GM23338 (cell line): ENCODE data around the gene DEXI.
"Not testable (repeated sequence)": the region's sequence is repeated elsewhere in the genome, so short reads cannot be mapped to it uniquely, and the experiment has no call there.

Experiments used
- CREB1 ChIP-seq: fragments of 250-450 bp; sonication (Bioruptor Pico); IDR thresholded peaks from 2 replicates; pipeline ENCODE4 v1.5.0; 2020; ENCODE audit warnings: low read depth, mild to moderate bottlenecking, moderate library complexity
- EZH2 ChIP-seq: fragments of 200-600 bp; sonication (generic); IDR thresholded peaks from one replicate; pipeline ENCODE4 v1.8.0; 2017; ENCODE audit warnings: antibody characterized with exemption, mild to moderate bottlenecking, low read depth; ENCODE audit not compliant: unreplicated experiment
- EZH2phosphoT487 ChIP-seq: fragments of 200-600 bp; sonication (generic); IDR thresholded peaks from one replicate; pipeline ENCODE4 v1.8.1; 2018; ENCODE audit warnings: antibody characterized with exemption; ENCODE audit not compliant: unreplicated experiment
- JUNB ChIP-seq: IDR thresholded peaks from one replicate; pipeline ENCODE4 v1.6.1; 2016; ENCODE audit warnings: antibody characterized with exemption; ENCODE audit not compliant: unreplicated experiment
- NANOG ChIP-seq: IDR thresholded peaks from 2 replicates; pipeline ENCODE4 v1.6.1; 2016; ENCODE audit warnings: antibody characterized with exemption, borderline replicate concordance
- POLR2AphosphoS5 ChIP-seq: IDR thresholded peaks from 2 replicates; pipeline ENCODE4 v1.6.1; 2016; ENCODE audit warnings: antibody characterized with exemption, low read depth
- STAT1 ChIP-seq: IDR thresholded peaks from one replicate; pipeline ENCODE4 v1.6.1; 2016; ENCODE audit warnings: antibody characterized with exemption; ENCODE audit not compliant: unreplicated experiment
- ZNF114 ChIP-seq: fragments of 250-450 bp; sonication (Bioruptor Pico); IDR thresholded peaks from 2 replicates; pipeline ENCODE4 v1.5.0; 2020; ENCODE audit warnings: mild to moderate bottlenecking, moderate library complexity
- ZNF331 ChIP-seq: fragments of 250-450 bp; sonication (Bioruptor Pico); IDR thresholded peaks from 2 replicates; pipeline ENCODE4 v1.5.0; 2020; ENCODE audit warnings: low read depth, mild to moderate bottlenecking, moderate library complexity
- TF ChIP-seq, protein P1 (sequence below), 2 experiments: fragments of 200-600 bp in 1 of 2; sonication (generic) in 1 of 2; conservative IDR thresholded peaks; 2 replicates each; pipeline versions ENCODE4 v1.5.1 to v1.6.1; 2016 to 2017; ENCODE audit warnings: antibody characterized with exemption in 2 of 2, low read depth in 2 of 2, mild to moderate bottlenecking in 2 of 2, moderate library complexity in 1 of 2
- TF ChIP-seq, protein P2 (sequence below): IDR thresholded peaks from one replicate; pipeline ENCODE4 v1.6.1; 2018; ENCODE audit warnings: antibody characterized with exemption; ENCODE audit not compliant: unreplicated experiment
- TF ChIP-seq, protein P3 (sequence below): fragments of 250-450 bp; sonication (Bioruptor Pico); IDR thresholded peaks from 2 replicates; pipeline ENCODE4 v1.5.0; 2020; ENCODE audit warnings: mild to moderate bottlenecking, moderate library complexity
- TF ChIP-seq, protein P4 (sequence below): IDR thresholded peaks from 2 replicates; pipeline ENCODE4 v1.6.1; 2016; ENCODE audit warnings: antibody characterized with exemption

DNA sequence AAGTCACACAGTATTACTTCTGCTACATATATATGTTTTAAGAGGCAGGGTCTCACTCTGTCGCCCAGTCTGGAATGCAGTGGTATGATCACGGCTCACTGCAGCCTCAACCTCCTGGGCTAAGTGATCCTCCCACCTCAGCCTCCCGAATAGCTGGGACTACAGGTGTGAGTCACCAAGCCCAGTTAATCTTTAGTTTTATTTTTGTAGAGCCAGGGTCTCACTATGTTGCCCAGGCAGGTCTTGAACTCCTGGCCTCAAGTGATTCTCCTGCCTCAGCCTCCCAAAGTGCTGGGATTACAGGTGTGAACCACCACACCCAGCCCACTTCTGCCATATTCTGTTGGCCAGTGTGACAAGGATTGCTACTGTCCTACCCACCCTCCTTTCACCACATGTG, 17.0 kb downstream of the DEXI start:
- TF ChIP-seq, protein P1, sequence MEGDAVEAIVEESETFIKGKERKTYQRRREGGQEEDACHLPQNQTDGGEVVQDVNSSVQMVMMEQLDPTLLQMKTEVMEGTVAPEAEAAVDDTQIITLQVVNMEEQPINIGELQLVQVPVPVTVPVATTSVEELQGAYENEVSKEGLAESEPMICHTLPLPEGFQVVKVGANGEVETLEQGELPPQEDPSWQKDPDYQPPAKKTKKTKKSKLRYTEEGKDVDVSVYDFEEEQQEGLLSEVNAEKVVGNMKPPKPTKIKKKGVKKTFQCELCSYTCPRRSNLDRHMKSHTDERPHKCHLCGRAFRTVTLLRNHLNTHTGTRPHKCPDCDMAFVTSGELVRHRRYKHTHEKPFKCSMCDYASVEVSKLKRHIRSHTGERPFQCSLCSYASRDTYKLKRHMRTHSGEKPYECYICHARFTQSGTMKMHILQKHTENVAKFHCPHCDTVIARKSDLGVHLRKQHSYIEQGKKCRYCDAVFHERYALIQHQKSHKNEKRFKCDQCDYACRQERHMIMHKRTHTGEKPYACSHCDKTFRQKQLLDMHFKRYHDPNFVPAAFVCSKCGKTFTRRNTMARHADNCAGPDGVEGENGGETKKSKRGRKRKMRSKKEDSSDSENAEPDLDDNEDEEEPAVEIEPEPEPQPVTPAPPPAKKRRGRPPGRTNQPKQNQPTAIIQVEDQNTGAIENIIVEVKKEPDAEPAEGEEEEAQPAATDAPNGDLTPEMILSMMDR (conservative IDR thresholded peaks at IDR 0.05; ENCODE audit: low read depth in 2 of 2), result not testable (repeated sequence)
- TF ChIP-seq EZH2phosphoT487; NANOG; POLR2AphosphoS5; EZH2; JUNB; ZNF331 (CRISPR knock-in tag); STAT1; CREB1 (CRISPR knock-in tag); ZNF114 (CRISPR knock-in tag): not testable (repeated sequence)
- TF ChIP-seq, protein P2, sequence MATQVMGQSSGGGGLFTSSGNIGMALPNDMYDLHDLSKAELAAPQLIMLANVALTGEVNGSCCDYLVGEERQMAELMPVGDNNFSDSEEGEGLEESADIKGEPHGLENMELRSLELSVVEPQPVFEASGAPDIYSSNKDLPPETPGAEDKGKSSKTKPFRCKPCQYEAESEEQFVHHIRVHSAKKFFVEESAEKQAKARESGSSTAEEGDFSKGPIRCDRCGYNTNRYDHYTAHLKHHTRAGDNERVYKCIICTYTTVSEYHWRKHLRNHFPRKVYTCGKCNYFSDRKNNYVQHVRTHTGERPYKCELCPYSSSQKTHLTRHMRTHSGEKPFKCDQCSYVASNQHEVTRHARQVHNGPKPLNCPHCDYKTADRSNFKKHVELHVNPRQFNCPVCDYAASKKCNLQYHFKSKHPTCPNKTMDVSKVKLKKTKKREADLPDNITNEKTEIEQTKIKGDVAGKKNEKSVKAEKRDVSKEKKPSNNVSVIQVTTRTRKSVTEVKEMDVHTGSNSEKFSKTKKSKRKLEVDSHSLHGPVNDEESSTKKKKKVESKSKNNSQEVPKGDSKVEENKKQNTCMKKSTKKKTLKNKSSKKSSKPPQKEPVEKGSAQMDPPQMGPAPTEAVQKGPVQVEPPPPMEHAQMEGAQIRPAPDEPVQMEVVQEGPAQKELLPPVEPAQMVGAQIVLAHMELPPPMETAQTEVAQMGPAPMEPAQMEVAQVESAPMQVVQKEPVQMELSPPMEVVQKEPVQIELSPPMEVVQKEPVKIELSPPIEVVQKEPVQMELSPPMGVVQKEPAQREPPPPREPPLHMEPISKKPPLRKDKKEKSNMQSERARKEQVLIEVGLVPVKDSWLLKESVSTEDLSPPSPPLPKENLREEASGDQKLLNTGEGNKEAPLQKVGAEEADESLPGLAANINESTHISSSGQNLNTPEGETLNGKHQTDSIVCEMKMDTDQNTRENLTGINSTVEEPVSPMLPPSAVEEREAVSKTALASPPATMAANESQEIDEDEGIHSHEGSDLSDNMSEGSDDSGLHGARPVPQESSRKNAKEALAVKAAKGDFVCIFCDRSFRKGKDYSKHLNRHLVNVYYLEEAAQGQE, result not testable (repeated sequence)
- TF ChIP-seq, protein P3, sequence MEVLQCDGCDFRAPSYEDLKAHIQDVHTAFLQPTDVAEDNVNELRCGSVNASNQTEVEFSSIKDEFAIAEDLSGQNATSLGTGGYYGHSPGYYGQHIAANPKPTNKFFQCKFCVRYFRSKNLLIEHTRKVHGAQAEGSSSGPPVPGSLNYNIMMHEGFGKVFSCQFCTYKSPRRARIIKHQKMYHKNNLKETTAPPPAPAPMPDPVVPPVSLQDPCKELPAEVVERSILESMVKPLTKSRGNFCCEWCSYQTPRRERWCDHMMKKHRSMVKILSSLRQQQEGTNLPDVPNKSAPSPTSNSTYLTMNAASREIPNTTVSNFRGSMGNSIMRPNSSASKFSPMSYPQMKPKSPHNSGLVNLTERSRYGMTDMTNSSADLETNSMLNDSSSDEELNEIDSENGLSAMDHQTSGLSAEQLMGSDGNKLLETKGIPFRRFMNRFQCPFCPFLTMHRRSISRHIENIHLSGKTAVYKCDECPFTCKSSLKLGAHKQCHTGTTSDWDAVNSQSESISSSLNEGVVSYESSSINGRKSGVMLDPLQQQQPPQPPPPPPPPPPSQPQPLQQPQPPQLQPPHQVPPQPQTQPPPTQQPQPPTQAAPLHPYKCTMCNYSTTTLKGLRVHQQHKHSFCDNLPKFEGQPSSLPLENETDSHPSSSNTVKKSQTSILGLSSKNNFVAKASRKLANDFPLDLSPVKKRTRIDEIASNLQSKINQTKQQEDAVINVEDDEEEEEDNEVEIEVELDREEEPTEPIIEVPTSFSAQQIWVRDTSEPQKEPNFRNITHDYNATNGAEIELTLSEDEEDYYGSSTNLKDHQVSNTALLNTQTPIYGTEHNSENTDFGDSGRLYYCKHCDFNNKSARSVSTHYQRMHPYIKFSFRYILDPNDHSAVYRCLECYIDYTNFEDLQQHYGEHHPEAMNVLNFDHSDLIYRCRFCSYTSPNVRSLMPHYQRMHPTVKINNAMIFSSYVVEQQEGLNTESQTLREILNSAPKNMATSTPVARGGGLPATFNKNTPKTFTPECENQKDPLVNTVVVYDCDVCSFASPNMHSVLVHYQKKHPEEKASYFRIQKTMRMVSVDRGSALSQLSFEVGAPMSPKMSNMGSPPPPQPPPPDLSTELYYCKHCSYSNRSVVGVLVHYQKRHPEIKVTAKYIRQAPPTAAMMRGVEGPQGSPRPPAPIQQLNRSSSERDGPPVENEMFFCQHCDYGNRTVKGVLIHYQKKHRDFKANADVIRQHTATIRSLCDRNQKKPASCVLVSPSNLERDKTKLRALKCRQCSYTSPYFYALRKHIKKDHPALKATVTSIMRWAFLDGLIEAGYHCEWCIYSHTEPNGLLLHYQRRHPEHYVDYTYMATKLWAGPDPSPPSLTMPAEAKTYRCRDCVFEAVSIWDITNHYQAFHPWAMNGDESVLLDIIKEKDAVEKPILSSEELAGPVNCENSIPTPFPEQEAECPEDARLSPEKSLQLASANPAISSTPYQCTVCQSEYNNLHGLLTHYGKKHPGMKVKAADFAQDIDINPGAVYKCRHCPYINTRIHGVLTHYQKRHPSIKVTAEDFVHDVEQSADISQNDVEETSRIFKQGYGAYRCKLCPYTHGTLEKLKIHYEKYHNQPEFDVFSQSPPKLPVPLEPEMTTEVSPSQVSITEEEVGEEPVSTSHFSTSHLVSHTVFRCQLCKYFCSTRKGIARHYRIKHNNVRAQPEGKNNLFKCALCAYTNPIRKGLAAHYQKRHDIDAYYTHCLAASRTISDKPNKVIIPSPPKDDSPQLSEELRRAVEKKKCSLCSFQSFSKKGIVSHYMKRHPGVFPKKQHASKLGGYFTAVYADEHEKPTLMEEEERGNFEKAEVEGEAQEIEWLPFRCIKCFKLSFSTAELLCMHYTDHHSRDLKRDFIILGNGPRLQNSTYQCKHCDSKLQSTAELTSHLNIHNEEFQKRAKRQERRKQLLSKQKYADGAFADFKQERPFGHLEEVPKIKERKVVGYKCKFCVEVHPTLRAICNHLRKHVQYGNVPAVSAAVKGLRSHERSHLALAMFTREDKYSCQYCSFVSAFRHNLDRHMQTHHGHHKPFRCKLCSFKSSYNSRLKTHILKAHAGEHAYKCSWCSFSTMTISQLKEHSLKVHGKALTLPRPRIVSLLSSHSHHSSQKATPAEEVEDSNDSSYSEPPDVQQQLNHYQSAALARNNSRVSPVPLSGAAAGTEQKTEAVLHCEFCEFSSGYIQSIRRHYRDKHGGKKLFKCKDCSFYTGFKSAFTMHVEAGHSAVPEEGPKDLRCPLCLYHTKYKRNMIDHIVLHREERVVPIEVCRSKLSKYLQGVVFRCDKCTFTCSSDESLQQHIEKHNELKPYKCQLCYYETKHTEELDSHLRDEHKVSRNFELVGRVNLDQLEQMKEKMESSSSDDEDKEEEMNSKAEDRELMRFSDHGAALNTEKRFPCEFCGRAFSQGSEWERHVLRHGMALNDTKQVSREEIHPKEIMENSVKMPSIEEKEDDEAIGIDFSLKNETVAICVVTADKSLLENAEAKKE (CRISPR knock-in tag), result not testable (repeated sequence)
- TF ChIP-seq, protein P4, sequence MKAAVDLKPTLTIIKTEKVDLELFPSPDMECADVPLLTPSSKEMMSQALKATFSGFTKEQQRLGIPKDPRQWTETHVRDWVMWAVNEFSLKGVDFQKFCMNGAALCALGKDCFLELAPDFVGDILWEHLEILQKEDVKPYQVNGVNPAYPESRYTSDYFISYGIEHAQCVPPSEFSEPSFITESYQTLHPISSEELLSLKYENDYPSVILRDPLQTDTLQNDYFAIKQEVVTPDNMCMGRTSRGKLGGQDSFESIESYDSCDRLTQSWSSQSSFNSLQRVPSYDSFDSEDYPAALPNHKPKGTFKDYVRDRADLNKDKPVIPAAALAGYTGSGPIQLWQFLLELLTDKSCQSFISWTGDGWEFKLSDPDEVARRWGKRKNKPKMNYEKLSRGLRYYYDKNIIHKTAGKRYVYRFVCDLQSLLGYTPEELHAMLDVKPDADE, result not testable (repeated sequence)
